ENCODE results near the gene HNRNPCL1.
"Not testable (repeated sequence)": the region's sequence is repeated elsewhere in the genome, so short reads cannot be mapped to it uniquely, and the experiment has no call there.

- not testable (repeated sequence) for TF ChIP-seq KLF10 (tag by site-specific recombination; IDR thresholded peaks at IDR 0.05); ZNF76 (tag by site-specific recombination; IDR thresholded peaks at IDR 0.05; ENCODE audit: borderline replicate concordance, low read depth); ZBTB20 (tag by site-specific recombination; IDR thresholded peaks at IDR 0.05); ZNF555 (tag by site-specific recombination; conservative IDR thresholded peaks at IDR 0.05); ZNF785 (tag by site-specific recombination; IDR thresholded peaks at IDR 0.05); ZBTB7A (tag by site-specific recombination; IDR thresholded peaks at IDR 0.05; ENCODE audit: low read depth); ZNF184 (tag by site-specific recombination; IDR thresholded peaks at IDR 0.05)
- TF ChIP-seq, protein P1, sequence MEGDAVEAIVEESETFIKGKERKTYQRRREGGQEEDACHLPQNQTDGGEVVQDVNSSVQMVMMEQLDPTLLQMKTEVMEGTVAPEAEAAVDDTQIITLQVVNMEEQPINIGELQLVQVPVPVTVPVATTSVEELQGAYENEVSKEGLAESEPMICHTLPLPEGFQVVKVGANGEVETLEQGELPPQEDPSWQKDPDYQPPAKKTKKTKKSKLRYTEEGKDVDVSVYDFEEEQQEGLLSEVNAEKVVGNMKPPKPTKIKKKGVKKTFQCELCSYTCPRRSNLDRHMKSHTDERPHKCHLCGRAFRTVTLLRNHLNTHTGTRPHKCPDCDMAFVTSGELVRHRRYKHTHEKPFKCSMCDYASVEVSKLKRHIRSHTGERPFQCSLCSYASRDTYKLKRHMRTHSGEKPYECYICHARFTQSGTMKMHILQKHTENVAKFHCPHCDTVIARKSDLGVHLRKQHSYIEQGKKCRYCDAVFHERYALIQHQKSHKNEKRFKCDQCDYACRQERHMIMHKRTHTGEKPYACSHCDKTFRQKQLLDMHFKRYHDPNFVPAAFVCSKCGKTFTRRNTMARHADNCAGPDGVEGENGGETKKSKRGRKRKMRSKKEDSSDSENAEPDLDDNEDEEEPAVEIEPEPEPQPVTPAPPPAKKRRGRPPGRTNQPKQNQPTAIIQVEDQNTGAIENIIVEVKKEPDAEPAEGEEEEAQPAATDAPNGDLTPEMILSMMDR (tag by site-specific recombination; IDR thresholded peaks at IDR 0.05), result not testable (repeated sequence)
Observed at GRCh38 chr1:12856786-12857185, 8.3 kb upstream of the HNRNPCL1 start, which contains the start of gene PRAMEF2.

Measured in HEK293 (cell line).